SHP77 treated with DMSO at 0.1 percent for 48 hours (cell line): ENCODE data around the gene MRPL41.
"Not testable (repeated sequence)": the region's sequence is repeated elsewhere in the genome, so short reads cannot be mapped to it uniquely, and the experiment has no call there.

Experiments used
- DNase-seq: peaks from one replicate; lab custom pipeline; 2025; lab: John Stamatoyannopoulos, UW

The MRPL41 gene

GRCh38 chr9:137522746-137523455 lies 28.8 kb upstream of the MRPL41 start:
- DNase-seq, result no peak

- no peak for DNase-seq
These were observed 27.3 kb upstream of the MRPL41 start for GRCh38 chr9:137524161-137524980.

DNA sequence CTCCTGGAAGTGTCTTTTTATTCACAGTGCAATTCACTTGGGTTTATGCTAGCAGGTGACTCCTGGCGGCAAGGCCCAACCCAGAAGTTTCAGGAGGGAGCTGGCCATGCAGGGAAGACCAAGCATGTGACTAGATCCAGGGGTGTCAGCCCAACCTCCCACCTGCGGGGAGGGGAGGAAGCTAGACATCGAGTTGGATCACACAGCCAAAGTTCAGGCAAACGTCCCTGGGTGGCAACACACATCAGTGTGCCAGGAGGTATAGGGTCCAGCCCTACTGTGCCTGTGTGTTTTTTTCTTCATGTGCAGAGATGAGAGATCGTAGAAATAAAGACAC lies 26.7 kb upstream of the MRPL41 start:
- no peak for DNase-seq

DNA sequence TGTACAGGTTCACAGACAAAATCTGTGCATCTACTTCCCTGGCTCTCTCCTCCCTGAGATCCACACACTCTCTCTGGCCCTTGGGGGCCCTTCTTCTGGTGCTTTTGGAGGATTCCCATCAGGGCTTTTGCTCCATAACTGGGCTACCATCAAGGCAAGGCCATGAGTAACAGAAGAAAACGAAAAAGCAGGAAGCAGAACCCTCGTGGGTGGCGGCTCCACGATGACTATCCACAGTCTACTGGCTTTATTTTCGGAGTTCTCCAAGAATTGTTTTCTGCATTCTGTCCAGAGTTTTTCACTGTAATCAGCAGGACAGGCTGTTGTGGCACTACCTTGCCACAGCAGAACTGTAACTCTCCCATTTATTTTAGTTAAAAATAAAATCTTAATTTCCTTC lies 21.3 kb upstream of the MRPL41 start:
- DNase-seq, result no peak

- no peak for DNase-seq
These were observed 20.4 kb upstream of the MRPL41 start for GRCh38 chr9:137531099-137531765.

- DNase-seq, result not testable (repeated sequence)
These were observed 18.7 kb upstream of the MRPL41 start for GRCh38 chr9:137532891-137533468.

- peak; percentile 78 for DNase-seq
These were observed 17.2 kb upstream of the MRPL41 start for GRCh38 chr9:137534256-137535119.

- no peak for DNase-seq
These were observed 16.6 kb upstream of the MRPL41 start for GRCh38 chr9:137535120-137535428.

DNA sequence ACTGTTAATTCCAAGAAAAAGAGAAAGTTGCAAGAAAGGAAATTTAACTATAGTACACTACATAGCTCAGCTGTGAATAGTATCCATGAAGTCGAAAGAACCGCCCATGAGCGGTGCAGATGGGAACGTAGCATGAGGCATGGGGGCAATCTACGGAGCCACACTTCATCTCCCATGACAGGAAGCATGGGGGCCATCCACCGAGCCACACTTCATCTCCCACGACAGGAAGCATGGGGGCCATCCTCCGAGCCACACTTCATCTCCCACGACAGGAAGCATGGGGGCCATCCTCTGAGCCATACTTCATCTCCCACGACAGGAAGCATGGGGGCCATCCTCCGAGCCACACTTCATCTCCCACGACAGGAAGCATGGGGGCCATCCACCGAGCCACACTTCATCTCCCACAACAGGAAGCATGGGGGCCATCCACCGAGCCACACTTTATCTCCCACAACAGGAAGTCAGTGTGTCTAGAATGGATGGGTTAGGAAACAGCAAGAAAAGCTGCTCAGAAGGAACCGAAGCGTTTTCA lies 15.0 kb upstream of the MRPL41 start:
- not testable (repeated sequence) for DNase-seq

GRCh38 chr9:137538058-137538457 lies 13.6 kb upstream of the MRPL41 start:
- DNase-seq, result no peak

DNA sequence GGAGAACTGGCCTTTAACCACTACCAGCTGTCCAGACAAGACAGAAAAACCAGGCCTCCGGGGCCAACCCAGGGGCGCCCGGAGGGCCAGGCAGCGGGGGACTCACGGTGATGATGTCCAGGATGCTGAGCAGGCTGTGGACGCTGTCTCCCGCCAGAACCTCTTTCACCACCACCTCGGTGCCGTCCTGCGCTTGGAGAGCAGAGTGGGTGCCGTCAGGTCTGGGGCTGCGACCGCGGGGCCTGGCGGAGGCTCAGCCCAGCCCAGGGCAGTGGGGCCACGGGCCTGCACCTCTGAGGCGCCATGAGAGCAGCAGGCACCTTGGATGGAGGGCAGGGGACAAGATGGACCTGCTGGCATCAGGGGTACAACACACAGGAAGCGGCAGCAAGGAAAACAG lies 11.1 kb upstream of the MRPL41 start:
- DNase-seq, result no peak

- no peak for DNase-seq
These were observed 9.2 kb upstream of the MRPL41 start for GRCh38 chr9:137542486-137542885.

GRCh38 chr9:137543237-137543963 lies 8.3 kb upstream of the MRPL41 start:
- no peak for DNase-seq

DNA sequence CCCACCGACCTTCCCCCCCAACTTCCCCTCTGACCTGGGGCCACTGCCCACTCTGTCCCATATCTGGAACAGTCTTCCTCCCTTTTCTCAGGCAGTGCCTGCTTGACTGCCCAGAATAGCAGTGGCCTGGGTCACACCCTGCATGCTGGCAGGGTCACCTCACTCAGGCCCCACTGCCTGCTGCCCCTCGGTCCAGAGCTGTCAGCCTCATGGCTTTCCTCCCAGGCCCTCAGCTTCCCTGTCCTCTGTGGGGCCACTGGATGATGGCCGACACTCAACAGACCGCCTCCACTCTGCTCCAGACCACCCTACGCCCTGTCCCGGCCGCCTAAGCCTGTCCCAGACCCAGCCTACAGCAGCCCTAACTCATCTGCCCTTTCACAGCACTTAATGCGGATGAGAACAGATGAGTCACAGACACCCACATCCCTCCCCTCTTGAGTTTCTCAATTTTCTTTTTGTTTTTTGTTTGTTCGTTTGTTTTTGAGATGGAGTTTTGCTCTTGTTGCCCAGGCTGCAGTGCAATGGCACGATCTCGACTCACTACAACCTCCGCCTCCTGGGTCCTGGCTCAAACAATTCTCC lies 7.4 kb upstream of the MRPL41 start:
- DNase-seq, result no peak

DNA sequence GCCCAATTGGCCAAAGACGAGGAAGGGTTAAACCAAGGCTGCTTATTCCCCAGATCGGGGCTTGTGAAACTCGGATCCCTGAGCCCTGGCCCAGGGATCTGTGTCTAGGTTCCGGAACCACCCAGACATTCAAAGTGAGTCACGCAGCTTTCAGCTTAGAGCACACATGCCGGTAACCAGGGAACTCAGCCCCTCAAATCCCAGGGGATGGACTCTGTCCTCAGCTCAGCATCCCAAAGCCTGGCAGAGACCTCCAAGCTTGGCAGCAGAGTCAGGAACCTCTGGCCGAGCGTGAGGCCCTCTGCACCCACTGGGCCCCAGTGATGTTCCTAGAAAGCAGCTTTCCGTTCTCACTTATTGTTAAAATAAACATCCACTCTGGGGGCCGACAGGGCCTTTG lies 6.6 kb upstream of the MRPL41 start:
- DNase-seq, result no peak

- no peak for DNase-seq
These were observed 3.8 kb upstream of the MRPL41 start for GRCh38 chr9:137547687-137548543.

- peak; percentile 55 for DNase-seq
These were observed 1.5 kb upstream of the MRPL41 start, which contains the start of gene PNPLA7 for GRCh38 chr9:137550231-137550621. PNPLA7 (minus strand) TSS chr9:137550402; CDS start chr9:137550197, 205 bp downstream.

DNA sequence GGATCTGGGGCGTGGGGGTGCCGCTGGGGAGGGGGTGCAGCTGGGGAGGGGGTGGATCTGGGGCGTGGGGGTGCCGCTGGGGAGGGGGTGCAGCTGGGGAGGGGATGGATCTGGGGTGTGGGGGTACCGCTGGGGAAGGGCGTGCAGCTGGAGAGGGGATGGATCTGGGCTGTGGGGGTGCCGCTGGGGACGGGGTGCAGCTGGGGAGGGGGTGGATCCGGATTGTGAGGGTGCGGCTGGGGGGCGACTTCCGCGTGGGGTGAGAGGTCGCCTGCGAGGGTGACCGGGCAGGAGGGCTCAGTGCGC lies 768 bp upstream of the MRPL41 start:
- not testable (repeated sequence) for DNase-seq

DNA sequence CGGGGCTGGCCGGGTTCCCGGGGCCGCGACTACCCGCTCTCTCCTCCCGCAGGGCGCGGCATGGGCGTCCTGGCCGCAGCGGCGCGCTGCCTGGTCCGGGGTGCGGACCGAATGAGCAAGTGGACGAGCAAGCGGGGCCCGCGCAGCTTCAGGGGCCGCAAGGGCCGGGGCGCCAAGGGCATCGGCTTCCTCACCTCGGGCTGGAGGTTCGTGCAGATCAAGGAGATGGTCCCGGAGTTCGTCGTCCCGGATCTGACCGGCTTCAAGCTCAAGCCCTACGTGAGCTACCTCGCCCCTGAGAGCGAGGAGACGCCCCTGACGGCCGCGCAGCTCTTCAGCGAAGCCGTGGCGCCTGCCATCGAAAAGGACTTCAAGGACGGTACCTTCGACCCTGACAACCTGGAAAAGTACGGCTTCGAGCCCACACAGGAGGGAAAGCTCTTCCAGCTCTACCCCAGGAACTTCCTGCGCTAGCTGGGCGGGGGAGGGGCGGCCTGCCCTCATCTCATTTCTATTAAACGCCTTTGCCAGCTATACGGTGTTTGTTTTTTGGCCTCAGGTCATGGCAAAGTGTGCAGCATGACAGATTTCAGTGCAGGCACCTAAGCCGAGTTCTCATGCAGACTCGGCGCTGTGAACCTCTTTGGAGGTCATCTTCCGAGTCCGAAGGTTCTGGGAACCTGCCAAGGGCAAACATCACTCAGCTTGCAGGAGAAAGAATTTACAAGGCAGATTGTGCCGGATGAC lies 516 bp downstream of the MRPL41 start:
- no peak for DNase-seq
